ENCODE data around the gene CHST12.

The CHST12 gene

DNA sequence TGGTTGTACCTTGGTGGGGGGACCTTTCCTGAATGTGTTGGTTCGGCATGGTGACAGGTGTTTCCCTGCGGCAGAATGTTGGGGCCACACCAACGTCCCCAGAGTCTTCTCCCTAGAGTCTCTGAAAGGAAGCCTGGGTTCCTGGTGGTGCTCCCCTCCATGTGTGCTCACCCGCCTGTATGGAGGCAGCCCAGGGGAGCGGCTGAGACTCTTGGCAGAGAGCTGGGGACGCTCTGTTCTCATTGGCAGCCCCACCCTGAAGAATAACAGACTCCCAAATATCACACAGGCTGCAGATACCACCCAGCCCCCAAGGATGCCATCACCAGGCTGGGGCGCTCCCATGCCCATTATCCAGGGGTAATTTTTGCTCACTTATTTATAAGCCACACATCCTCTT, 34.8 kb downstream of the CHST12 start:
- Histone ChIP-seq H3K27me3 (ENCODE audit: control insufficient read depth, insufficient read depth, low read length) (no peaks in the 10 kb centered on the region), H3K27ac (ENCODE audit: low read depth, low read length) (no peak overlapping the region), H3K36me3 (ENCODE audit: control insufficient read depth, insufficient read depth, low read length) (peaks cover 21% of the 10 kb centered on the region), H3K9me3 (ENCODE audit: control insufficient read depth, insufficient read depth, low read length) (no peaks in the 10 kb centered on the region), H3K4me1 (ENCODE audit: control insufficient read depth, insufficient read depth, low read length) (no peaks in the 10 kb centered on the region), H3K4me3 (ENCODE audit: low read depth, low read length) (no peak overlapping the region), H3K9ac (ENCODE audit: low read depth, low read length) (no peak overlapping the region)

DNA sequence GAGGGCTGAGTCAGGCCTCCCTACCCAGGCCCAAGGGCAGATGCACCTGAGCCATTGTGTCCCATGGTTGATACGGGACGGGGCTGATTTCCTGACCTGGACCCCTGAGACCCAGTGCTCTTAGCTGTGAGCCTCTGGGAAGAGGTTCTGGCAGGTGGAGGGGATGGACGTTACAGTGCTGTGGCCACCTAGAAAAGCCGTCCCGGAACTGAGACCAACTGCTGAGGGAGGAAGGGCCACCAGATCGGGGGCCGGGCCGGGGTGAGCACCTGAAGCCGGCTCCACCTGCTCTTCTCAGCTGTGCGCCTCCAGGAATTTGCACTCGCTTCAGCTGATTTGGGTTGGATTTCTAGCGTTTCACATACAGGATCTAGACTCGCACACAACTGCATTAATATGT, 35.4 kb downstream of the CHST12 start:
- H3K36me3 ChIP-seq (ENCODE audit: control insufficient read depth, insufficient read depth, low read length) = peaks cover 15% of the 10 kb centered on the region
- no peaks in the 10 kb centered on the region for H3K4me1 ChIP-seq (ENCODE audit: control insufficient read depth, insufficient read depth, low read length)
- no peaks in the 10 kb centered on the region for H3K27me3 ChIP-seq (ENCODE audit: control insufficient read depth, insufficient read depth, low read length)
- no peak overlapping the region for H3K9ac ChIP-seq (ENCODE audit: low read depth, low read length)
- no peak overlapping the region for H3K27ac ChIP-seq (ENCODE audit: low read depth, low read length)
- H3K4me3 ChIP-seq (ENCODE audit: low read depth, low read length) = no peak overlapping the region
- no peaks in the 10 kb centered on the region for H3K9me3 ChIP-seq (ENCODE audit: control insufficient read depth, insufficient read depth, low read length)

DNA sequence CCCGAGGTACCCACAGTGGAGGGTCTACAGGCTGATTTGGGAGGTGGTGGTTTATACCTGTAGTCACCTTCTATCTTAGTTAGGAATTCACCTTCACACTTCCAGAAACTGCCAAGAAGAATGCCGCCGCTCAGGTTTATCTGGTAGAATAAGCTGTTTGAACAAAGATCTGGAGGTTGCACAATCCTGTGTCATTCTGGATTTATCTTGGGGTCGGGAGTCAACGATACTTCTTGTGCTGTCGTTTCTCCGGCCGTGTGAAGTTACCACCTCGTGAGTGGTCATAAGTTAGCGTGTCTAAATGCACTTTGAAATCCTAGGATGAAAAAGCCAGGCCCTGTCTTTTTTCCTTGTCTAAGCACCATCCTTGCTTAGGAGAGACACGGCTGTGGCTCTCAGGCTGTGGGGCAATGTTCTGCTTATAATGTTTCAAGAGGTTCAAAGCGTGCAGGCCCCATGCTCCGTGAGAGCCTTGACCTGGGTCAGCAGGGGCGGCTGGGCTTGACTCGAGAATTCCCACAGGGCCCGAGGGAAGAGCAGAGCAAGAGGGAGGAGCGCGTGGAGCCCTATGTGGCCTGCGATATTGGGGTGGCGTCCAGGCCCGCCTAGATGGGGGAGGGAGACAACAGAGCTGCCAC, 37.3 kb downstream of the CHST12 start:
- Histone ChIP-seq H3K9ac (ENCODE audit: low read depth, low read length) (no peak overlapping the region), H3K27ac (ENCODE audit: low read depth, low read length) (no peak overlapping the region), H3K4me1 (ENCODE audit: control insufficient read depth, insufficient read depth, low read length) (no peaks in the 10 kb centered on the region), H3K36me3 (ENCODE audit: control insufficient read depth, insufficient read depth, low read length) (peaks cover 8% of the 10 kb centered on the region; the same call in 1 of the 2 replicates), H3K9me3 (ENCODE audit: control insufficient read depth, insufficient read depth, low read length) (no peaks in the 10 kb centered on the region), H3K4me3 (ENCODE audit: low read depth, low read length) (no peak overlapping the region), H3K27me3 (ENCODE audit: control insufficient read depth, insufficient read depth, low read length) (no peaks in the 10 kb centered on the region)

DNA sequence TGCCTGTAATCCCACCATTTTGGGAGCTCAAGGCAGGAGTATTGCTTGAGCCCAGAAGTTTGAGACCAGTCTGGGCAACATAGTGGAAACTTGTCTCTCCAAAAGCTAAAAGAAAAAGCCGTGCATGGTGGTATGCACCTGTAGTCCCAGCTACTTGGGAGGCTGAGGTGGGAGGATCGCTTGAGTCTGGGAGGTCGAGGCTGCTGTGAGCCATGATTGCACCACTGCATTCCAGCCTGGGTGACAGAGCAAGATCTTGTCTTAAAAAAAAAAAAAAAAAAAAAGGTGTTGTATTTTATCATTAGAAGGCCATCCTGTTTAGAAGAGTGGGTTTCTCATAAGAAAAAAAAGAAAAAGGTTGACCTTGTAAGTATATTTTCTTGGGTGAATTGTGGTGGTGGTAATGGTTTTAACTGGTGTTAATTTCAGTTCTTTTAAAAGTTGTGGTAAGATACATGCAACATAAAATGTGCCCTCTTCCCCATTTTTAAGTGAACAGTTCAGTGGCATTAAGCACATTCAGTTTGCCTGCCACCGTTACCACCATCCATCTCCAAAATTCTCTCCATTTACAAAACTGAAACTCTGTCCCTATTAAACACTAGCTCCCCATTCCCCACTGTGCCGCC, 38.1 kb downstream of the CHST12 start:
- Histone ChIP-seq H3K9ac (ENCODE audit: low read depth, low read length) (no peak overlapping the region), H3K36me3 (ENCODE audit: control insufficient read depth, insufficient read depth, low read length) (peaks cover 4% of the 10 kb centered on the region; the same call in 1 of the 2 replicates), H3K27ac (ENCODE audit: low read depth, low read length) (no peak overlapping the region), H3K27me3 (ENCODE audit: control insufficient read depth, insufficient read depth, low read length) (no peaks in the 10 kb centered on the region), H3K9me3 (ENCODE audit: control insufficient read depth, insufficient read depth, low read length) (no peaks in the 10 kb centered on the region), H3K4me1 (ENCODE audit: control insufficient read depth, insufficient read depth, low read length) (no peaks in the 10 kb centered on the region), H3K4me3 (ENCODE audit: low read depth, low read length) (no peak overlapping the region)

DNA sequence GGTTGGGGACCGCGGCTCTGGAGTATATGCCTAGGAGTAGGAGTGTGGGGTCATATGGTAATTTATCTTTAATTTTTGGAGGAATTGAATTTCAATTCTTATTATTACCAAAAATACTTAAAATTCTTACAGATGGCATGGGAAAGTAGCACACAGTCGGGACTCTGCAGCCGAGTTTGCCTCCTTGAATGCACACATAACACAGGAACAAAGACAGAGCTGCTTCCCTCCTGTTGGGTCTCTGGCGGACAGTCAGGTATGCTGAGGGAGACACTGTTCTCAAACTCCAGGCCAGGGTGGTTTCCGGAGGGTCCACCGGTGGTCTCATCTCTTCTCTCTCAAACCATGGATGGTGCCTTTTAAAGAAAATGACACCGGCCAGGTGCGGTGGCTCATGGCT, 40.1 kb downstream of the CHST12 start:
- H3K27me3 ChIP-seq (ENCODE audit: control insufficient read depth, insufficient read depth, low read length) = no peaks in the 10 kb centered on the region
- H3K4me1 ChIP-seq (ENCODE audit: control insufficient read depth, insufficient read depth, low read length) = no peaks in the 10 kb centered on the region
- H3K9ac ChIP-seq (ENCODE audit: low read depth, low read length) = no peak overlapping the region
- H3K27ac ChIP-seq (ENCODE audit: low read depth, low read length) = no peak overlapping the region
- no peaks in the 10 kb centered on the region for H3K9me3 ChIP-seq (ENCODE audit: control insufficient read depth, insufficient read depth, low read length)
- no peaks in the 10 kb centered on the region for H3K36me3 ChIP-seq (ENCODE audit: control insufficient read depth, insufficient read depth, low read length)
- no peak overlapping the region for H3K4me3 ChIP-seq (ENCODE audit: low read depth, low read length)

DNA sequence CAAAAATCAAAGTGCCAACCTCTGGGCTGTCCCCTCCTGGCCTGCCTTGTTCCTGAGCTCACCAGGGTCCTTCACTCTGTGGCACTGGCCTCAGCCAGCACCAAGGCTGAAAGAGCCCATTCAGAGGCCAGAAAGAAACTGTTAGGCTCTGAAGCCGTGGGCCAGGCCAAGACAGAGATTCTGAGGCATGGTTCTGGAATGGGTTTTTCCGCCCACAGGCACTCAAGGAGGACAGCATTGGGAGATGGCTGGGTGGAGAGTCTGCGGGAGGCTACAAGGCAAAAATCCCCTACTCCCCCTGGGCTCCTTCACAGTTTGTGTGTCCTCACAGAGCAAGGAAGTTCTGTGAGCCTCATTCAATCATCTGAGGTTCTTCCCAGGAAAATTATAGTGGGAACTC, 41.1 kb downstream of the CHST12 start:
- H3K9me3 ChIP-seq (ENCODE audit: control insufficient read depth, insufficient read depth, low read length) = no peaks in the 10 kb centered on the region
- H3K4me3 ChIP-seq (ENCODE audit: low read depth, low read length) = no peak overlapping the region
- no peaks in the 10 kb centered on the region for H3K36me3 ChIP-seq (ENCODE audit: control insufficient read depth, insufficient read depth, low read length)
- no peak overlapping the region for H3K27ac ChIP-seq (ENCODE audit: low read depth, low read length)
- H3K27me3 ChIP-seq (ENCODE audit: control insufficient read depth, insufficient read depth, low read length) = no peaks in the 10 kb centered on the region
- no peak overlapping the region for H3K9ac ChIP-seq (ENCODE audit: low read depth, low read length)
- no peaks in the 10 kb centered on the region for H3K4me1 ChIP-seq (ENCODE audit: control insufficient read depth, insufficient read depth, low read length)

DNA sequence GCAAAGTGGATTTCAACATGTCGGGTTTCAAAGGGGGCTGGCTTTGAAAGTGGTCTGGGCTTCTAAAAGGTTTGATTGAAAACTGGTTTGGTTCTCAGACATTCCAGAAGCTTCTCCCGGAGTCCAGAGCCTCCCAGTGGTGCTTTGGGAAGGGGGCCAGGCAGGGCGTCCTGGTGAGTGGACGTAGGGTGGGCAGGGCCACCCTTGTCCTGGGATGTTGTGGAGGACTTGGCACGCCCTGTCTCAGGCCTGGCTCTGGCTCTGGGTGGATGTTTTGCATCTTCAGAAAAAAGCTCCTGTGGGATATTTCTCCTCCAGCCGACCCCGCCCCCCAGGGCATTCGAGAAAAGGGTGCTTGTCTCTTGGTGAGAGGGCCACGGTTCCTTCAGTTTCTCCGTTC, 41.6 kb downstream of the CHST12 start:
- Histone ChIP-seq H3K27ac (ENCODE audit: low read depth, low read length) (no peak overlapping the region), H3K9ac (ENCODE audit: low read depth, low read length) (no peak overlapping the region), H3K36me3 (ENCODE audit: control insufficient read depth, insufficient read depth, low read length) (no peaks in the 10 kb centered on the region), H3K9me3 (ENCODE audit: control insufficient read depth, insufficient read depth, low read length) (no peaks in the 10 kb centered on the region), H3K4me3 (ENCODE audit: low read depth, low read length) (no peak overlapping the region), H3K27me3 (ENCODE audit: control insufficient read depth, insufficient read depth, low read length) (no peaks in the 10 kb centered on the region), H3K4me1 (ENCODE audit: control insufficient read depth, insufficient read depth, low read length) (no peaks in the 10 kb centered on the region)

DNA sequence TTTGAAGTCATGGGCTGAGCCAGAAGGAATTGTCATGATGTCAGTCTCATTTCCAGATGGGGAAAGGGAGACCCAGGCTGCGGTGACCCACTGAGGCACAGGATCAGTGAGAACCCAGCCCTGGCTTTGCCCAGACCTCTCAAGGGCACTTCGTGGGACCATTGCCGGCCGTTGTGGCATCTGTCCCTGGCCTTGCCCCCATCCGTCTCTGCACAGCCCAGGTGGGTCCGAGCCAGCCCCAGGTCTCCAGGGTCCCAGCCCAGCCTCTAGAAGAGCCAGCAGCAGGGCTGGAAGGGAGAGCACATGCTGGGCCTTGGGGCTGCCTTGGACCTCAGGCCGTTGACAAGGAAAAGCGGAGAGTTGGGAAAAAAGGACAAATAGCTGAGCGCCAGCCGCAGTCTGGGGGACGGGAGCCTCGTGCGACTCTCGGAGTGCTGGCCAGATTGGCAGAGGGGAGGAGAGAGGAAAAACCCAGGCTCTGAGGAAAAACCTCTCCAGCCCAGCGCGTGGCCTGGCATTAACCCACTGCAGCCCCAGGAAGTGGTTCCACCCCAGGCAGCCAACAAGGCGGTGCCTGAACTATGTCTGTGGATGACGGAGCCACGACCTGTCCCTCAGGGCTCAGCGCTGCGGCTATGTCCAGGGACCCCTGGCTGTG, 42.6 kb downstream of the CHST12 start:
- Histone ChIP-seq H3K9ac (ENCODE audit: low read depth, low read length) (no peak overlapping the region), H3K9me3 (ENCODE audit: control insufficient read depth, insufficient read depth, low read length) (no peaks in the 10 kb centered on the region), H3K4me3 (ENCODE audit: low read depth, low read length) (no peak overlapping the region), H3K4me1 (ENCODE audit: control insufficient read depth, insufficient read depth, low read length) (no peaks in the 10 kb centered on the region), H3K27me3 (ENCODE audit: control insufficient read depth, insufficient read depth, low read length) (no peaks in the 10 kb centered on the region), H3K27ac (ENCODE audit: low read depth, low read length) (no peak overlapping the region), H3K36me3 (ENCODE audit: control insufficient read depth, insufficient read depth, low read length) (no peaks in the 10 kb centered on the region)

DNA sequence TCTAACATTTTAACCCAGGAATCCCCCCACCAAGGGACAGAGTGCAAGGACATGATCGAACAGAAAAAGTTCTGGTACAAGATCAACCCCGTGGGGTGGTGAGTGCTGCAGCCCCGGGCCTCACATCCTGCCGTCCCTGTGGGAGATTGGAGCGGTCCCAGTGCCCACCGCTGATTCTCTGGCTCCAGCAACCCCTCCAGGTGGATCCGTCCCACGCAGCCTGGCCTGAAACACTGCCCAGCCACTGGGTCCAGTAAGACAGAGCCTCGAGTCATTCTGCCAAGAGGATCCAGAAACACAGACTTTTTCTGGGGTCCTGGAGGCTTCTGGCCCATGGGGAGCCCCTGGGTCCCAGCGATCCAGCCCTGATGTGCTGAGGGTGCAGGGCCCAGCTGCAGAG, 43.3 kb downstream of the CHST12 start:
- Histone ChIP-seq H3K9me3 (ENCODE audit: control insufficient read depth, insufficient read depth, low read length) (no peaks in the 10 kb centered on the region), H3K9ac (ENCODE audit: low read depth, low read length) (no peak overlapping the region), H3K4me1 (ENCODE audit: control insufficient read depth, insufficient read depth, low read length) (0 out of 2 replicates have a peak, but pooled peaks cover 1% of the 10 kb centered on the region), H3K36me3 (ENCODE audit: control insufficient read depth, insufficient read depth, low read length) (no peaks in the 10 kb centered on the region), H3K27ac (ENCODE audit: low read depth, low read length) (no peak overlapping the region), H3K4me3 (ENCODE audit: low read depth, low read length) (no peak overlapping the region), H3K27me3 (ENCODE audit: control insufficient read depth, insufficient read depth, low read length) (no peaks in the 10 kb centered on the region)

DNA sequence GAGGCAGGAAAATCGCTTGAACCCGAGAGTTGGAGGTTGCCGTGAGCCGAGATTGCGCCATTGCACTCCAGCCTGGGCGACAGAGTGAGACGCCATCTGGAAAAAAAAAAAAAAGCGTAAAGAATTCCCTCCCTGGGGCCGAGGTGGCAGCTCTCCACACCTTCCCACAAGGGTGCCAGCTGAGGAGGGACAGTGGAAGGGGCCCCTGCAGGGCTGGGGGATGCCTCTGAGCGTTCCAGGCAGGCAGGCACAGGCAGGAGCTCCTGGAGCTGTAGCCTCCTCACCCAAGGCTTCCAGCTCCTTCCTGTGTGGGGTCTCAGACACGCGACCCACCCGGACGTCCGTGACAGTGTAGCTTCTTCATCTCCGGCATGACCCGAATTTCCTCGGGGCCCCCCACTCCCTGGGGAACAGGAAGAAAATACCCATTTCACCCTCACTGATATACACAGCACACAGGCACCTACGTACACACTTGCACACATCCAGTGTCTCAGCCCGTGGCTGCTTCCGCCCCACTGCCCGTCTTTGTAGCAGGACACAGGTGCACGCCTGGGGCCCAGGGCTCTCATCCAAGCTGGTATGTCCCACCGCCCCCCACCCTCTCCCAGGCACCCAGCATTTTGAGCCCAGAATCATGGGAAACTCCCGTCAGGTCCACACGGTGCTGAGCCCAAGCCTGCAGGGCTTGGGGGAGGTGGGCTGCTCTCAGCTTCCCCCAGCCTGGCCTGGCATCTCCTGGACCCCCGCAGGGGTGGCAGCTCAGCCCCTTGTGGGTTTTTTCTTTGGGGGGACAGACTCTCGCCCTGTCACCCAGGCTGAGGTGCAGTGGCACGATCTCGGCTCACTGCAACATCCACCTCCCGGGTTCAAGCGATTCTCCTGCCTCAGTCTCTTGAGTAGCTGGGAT, 47.0 kb downstream of the CHST12 start:
- H3K27me3 ChIP-seq (ENCODE audit: control insufficient read depth, insufficient read depth, low read length) = no peaks in the 10 kb centered on the region
- no peak overlapping the region for H3K27ac ChIP-seq (ENCODE audit: low read depth, low read length)
- H3K9ac ChIP-seq (ENCODE audit: low read depth, low read length) = no peak overlapping the region
- H3K4me3 ChIP-seq (ENCODE audit: low read depth, low read length) = no peak overlapping the region
- H3K9me3 ChIP-seq (ENCODE audit: control insufficient read depth, insufficient read depth, low read length) = no peaks in the 10 kb centered on the region
- peaks cover 5% of the 10 kb centered on the region; the same call in 1 of the 2 replicates for H3K4me1 ChIP-seq (ENCODE audit: control insufficient read depth, insufficient read depth, low read length)
- no peaks in the 10 kb centered on the region for H3K36me3 ChIP-seq (ENCODE audit: control insufficient read depth, insufficient read depth, low read length)
